Activated CD4-positive, CD25-positive, alpha-beta regulatory T cell treated with anti-CD3 and anti-CD28 coated beads, Interleukin-2, amount 50 U/mL, for 24 hours (primary cell): ENCODE measurements around the gene SPOCK2.
"Not testable (repeated sequence)": the region's sequence is repeated elsewhere in the genome, so short reads cannot be mapped to it uniquely, and the experiment has no call there.

Experiments
- ATAC-seq, 2 donors: fragments of 150-1000 bp; cut with Tn5 transposase; one replicate each; pipeline ENCODE4 v1.10.0; 2021; ENCODE audit warnings: mild to moderate bottlenecking in 1 of 2, moderate library complexity in 1 of 2

The SPOCK2 gene

DNA sequence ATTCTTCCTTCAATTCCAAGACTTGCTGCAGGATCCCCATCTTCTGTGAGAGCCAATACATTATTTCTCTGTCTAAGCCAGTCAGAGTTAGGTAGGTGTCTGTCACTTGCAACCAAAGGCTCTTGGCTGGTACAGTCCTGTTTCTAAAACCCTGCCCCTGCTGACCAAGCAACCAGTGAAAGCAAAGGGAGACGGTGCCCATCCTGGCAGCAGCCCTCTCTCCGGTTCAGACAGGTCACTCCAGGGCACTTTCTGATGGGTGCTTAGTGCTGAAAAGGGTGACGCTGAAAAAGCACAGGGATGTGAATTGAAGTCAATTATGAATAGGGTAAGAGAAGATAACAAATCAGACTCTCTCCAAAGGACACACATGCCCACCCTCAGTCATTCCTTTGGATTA lies 37.5 kb downstream of the SPOCK2 start:
- ATAC-seq = no peak

DNA sequence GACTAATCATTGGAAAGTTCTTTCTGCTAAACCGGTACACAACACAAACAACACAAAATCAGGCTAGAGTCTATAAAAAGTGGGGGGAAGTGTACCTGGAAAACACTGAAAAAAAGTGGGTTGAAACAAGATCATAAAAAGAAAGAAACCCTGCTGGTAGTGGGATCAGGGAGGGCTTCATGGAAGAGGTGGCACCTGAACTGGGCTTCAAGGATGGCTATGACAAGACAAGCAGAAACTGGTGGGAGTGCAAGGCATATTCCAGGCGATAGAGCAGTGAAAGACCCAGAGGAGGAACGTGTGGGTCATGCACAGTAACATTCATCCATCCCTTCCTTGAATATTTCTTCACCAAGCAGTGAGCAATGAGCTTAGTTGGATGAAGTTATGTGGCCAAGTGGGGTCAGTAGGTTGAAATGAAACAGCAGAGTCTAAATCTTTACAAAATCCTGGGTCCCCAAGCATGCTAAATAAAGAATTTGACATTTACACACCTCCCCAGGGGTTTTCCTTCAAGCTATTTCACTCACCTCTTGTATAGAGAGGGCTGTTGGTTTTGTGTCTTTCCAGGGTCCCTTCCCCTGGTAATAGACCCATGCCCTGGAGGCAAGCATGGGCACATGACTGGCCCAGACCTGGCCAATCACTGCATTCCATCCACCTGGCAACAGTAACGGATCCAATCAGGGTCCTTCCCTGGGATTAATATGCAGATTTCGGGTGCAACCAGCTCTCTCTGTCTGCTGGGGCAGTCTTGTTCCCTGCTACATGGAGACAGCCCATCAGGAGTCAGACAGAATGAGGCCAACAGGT lies 38.2 kb downstream of the SPOCK2 start:
- ATAC-seq = no peak

DNA sequence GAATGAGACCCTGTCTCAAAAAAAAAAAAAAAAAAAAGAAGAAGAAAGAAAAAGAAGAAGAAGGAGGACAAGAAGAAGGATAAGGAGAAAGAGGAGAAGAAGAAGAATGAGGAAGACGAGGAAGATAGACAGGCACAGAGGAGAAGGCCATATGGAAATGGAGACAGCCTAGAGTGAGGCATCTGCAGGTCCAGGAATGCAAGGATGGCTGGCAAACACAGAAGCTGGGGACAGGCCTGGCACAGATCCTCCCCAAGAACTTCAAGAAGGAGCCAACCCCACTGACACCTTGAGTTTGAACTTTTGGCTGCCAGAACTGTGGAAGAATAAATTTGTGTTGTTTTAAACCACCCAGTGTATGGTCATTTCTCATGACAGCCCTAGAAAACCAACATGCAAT lies 38.9 kb downstream of the SPOCK2 start:
- ATAC-seq = no peak

DNA sequence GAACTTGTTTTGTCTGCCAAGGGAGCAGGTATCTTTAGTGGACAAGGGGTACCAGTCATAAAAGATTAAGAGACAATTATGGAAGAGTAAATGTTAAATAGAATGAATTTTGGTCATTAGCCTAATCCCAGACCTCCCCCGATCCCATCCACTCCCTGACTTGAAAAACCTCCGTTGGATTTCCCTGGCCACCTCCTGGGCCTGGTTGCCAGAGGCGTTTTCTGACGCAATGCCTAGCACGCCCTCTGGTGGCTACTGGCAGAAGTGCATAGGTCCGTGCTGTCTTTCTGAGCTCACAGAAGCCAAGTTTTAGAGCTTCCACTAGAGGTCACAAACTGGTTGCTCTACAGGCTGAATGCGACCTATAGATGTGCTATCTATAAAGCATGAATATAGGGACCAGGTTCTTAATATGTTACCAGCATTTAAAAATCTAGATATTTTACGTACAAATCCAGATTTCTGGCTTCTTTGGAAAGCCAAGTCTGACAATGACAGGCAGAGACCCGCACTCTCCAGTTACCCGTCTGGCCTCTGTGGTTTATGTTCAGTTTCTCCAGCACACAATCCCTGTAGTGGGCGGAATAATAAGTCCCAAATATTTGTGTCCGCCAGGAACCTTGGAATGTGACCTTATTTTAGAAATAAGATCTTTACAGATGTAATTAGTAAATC lies 39.8 kb downstream of the SPOCK2 start:
- peak; percentile 88 to 93 for ATAC-seq

DNA sequence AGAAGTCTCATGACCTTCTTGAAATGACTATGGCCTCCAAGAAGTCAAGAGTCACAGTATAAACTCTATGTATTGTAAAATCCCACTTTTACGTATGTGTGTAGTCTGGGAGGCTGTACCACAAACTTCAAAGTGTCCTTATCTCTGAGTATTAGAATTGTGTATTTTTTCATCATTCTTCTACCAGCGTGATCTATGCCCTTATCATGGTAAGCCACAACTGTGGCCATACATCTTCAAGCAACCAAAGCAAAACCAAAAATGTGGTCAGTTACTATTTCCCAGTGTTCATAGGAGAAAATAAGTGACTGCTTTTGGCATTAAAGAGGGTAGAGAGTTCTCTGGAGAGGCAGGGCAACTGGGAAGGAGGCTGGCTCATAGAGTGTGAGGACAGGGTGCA lies 42.8 kb downstream of the SPOCK2 start:
- no peak for ATAC-seq

DNA sequence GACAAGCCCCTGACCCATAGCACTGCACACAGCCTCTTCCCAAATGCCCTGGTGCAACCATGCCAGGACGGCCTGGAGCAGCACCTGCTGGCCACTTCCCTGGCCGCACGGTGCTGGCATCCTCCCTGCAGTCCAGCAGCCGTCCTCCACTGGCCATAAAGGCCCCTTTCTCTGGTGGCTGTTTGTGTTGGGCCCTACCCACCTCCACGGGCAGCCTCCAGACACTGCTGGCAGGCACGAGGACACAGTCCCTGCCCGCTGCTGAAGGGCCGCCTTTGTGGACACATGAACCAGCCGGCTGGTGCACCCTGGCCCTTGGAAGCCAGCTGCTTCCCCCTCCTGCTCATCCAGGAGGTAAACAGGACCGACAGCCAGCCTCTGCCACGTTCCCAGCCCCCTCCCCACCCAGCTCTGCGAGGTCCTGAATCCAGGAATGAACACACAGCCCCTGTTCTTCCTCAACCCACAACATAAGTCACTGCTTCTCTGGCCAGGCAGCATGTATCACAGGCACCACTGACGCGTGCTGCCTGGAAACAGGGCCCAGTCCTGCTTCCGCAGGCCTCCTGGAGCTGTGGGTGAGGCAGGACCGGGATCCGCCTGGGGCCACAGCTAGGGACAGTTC lies 43.8 kb downstream of the SPOCK2 start:
- ATAC-seq = no peak

DNA sequence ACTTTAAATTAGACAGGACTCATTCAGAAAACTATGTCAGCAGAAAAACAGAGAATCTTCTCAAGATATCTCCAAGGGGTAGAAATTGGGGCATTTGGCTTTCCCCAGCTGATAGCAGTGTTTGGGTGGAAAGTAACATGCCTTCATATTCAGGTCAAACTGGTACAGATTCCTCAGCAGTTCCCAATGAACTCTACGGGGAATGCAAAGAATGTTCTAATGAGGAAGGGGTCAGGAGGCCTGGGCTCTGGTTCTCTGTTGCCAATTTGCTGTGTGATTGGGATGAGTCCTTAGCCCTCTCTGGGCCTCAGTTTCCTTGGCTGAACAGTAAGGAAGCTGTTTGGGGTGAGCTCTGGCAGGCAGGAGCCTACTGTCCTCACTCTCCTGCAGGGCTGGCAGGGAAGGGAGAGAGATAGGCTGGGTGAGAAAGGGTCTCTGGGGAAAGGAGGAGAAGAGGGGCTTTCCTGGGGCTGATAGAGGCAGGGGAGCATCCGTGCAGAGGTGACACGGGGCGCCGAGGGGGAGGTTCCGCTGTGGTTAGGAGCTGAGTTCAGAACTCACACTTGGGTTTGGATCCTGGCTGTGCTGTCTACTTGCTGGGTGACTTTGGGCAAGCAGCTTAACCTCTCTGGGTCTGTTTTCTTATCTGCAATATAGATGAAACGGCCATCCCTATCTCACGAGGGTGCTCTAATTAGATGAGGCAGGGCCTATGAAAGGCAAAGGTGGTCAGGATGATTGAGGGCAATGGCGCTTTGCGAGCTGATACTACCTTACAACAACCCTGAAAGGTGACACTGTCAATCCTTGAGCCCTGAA lies 45.1 kb downstream of the SPOCK2 start:
- no peak for ATAC-seq

DNA sequence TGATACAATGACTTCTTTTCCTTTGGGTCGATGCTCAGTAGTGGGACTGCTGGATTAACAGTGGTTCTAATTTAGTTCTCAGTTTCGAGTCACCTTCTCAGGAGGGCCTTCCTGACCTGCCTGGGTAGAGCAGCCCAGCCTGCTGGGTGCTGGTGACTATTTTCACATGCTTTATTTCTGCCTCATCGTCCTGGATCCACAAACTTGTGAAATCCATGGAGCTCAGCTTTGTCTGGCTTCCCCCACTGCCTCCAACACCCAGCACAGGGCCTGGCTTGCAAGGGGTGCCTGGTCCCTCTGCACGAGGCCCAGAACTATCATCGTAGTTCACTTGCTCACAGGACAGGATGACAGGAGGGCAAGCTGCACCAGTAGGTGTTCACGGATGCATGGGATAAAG lies 46.9 kb downstream of the SPOCK2 start:
- no peak for ATAC-seq

DNA sequence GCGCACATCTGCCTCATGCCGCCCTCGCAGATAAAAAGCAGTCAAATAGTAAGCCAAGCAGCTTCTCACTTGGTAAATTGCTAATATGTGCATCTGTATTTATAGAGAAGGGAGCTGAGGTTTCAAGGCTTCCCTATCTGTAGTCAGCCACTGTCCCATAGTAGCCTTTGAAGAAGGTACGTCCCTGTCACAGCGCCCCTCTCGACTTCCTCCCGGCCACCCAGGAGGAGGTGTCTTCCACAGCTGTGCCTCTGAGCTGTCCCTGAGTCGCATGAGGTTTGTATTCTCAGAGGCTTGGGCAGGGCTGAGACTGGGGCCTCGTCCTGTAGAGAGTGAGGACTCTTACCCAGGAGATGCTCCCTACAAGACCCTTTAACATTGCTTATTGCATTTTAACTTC lies 49.0 kb downstream of the SPOCK2 start:
- no peak for ATAC-seq

DNA sequence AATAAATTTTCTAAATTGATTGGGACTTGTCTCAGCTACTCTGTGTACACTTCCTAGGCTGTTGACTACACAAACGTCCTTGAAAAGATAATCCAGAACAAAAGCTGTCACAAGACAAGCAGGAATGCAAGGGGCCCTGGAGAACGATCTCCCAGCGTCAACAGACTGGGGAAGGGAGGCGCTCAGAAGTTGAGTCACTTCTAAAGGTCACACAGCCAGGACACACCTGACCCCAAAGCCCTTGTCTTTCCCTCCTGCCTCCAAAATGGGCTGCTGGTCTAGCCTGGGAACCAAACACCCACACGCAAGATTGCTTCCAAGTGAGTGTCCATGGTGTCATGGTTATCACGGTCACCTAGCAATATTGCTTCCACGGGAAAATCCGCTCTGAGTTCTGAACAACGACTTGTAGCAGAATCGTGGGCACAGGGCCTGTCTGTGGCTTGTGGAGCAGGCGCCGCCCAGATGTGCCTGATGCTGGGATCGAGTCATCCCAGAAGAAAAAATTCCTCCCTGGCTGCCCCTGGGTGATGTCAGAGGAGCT lies 49.8 kb downstream of the SPOCK2 start:
- no peak for ATAC-seq

DNA sequence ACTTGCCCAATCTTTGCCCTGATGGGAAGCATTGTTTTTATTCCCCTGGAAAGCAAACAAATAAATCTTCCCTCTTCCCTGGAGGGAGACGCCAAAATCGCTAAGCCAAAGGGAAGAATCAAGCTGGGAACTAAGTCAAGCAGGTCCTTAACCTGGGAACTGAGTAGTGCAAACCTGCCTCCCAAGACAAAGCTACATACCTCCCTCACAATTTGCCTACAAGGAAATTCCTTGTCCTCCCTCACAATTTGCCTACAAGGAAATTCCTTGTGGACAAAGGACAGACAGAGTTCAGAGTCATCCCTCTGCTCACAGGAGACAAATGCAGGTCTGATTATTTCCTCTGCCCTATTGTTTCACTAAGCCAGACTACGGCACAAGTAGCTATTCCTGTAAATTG lies 50.5 kb downstream of the SPOCK2 start:
- ATAC-seq = no peak

DNA sequence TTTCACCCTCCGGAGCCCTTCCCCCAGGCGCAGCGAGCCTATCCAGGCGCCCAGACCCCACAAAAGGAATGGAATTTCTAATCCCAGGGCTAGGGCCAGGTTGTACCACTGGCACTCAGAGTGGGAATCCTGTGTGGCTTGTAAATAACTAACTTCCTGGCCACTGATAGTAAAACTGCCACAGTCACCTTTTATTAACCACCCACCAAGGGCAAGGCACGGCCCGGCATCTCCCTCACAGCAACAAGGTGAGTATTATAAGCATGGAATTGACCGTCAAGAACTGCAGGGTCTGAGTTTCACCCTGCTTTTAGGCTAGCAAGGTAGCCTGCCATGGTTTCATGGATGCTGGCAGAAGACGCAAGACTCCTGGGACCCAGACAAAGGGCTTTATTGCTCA lies 51.1 kb downstream of the SPOCK2 start:
- no peak for ATAC-seq

DNA sequence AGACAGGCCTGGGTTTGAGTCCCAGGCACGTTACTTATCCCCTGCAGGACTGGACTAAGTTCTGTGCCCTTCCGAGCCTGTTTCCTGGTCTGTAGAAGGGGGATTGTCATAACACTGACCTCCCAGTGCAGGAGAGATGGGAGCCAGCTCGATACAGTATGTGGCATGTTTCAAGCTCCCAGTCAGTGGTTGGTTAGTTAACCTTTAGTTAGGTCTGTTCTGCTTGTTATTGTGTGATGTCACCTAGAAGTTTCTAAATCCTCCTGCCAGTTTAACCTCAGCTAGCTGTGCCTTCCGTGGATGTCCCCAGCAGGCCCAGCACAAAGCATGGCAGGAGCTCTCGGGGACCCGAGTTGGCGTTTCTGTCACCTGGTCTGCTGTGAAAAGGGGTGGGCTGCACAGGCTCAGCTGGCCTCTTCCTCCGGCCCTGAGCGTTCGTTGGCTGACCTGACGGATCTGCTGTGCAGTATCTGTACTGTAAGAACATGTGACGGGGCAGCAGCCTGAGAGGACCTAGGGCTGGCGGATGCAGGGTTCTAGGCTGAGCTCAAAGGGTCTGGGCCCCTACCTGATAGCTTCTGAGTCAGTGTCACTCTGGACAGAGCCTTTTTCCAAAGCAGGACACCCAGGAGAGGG lies 53.0 kb downstream of the SPOCK2 start:
- no peak for ATAC-seq

DNA sequence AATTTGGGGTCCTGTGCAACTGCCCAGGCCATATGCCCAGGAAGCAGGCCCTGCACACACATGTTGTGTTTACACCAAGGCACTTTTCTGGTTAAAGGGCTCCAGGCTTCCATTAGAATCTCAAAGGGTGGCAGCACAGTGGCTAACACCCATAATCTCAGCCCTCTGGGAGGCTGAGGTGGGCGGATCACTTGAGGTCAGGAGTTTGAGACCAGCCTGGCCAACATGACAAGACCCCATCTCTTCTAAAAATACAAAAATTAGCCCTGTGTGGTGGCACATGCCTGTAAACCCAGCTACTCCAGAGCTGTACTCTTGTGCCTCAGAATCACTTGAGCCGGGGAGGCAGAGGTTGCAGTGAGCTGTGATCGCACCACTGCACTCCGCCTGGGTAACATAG lies 53.6 kb downstream of the SPOCK2 start:
- ATAC-seq = no peak

DNA sequence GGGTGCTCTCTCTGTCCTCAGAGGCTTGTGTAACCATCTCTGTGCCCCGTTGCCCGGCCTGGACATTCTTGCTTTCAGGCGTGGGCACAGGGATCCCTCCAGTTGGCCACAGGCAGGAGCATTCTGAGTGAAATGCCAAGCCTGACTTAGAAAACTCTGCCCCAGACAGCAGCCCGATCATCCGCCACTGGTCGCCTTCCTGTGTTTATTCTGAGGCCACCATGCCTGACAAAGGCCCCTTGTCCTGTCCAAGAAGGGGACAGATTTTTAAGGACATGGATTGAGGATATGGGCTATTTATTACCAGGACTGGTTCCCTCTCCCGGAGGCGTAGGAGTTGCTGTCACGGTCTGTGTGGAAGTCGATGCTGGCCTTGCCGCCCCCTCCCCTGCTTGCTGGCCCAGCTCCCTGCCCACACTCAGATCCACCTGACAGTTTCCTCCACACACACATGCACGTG lies 54.3 kb downstream of the SPOCK2 start:
- ATAC-seq = no peak

DNA sequence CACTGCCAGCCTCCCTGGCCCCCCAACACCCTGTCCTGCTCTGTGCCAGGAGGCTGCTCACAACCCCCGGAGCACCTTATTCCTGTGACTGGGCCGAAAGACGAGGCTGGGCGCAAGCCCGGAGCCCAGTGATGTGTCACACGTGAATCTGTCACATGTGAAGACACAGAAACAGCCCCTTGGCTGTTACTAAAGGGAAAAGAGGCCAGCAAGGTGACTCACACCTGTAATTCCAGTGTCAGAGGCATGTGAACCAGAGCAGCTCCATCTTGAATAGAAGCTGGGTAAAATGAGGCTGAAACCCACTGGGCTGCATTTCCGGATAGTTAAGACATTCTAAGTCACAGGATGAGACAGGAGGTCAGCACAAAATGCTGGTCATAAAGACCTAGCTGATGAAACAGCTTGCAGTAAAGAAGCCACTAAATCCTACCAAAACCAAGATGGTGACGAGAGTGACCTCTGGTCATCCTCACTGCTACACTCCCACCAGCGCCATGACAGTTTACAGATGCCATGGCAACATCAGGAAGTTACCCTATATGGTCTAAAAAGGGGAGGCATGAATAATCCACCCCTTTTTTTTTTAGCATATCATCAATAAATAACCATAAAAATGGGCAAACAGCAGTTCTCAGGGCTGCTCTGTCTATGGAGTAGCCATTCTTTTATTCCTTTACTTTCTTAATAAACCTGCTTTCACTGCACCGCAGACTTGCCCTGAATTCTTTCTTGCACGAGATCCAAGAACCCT lies 55.8 kb downstream of the SPOCK2 start:
- not testable (repeated sequence) for ATAC-seq

DNA sequence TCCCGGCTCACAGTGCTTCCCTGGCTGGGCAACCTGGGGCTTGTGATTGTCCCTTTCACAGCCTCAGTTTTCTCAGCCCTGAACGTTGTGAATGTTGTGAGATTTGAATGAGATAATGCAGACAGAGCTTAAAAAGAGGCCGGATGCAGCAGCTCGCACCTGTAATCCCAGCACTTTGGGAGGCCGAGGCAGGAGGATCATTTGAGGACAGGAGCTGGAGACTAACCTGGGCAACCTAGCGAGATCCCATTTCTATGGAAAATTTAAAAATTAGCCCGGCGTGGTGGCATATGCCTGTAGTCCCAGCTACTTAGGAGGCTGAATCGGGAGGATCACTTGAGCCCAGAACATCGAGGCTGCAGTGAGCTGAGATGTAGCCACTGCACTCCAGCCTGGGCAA lies 56.6 kb downstream of the SPOCK2 start:
- no peak for ATAC-seq

DNA sequence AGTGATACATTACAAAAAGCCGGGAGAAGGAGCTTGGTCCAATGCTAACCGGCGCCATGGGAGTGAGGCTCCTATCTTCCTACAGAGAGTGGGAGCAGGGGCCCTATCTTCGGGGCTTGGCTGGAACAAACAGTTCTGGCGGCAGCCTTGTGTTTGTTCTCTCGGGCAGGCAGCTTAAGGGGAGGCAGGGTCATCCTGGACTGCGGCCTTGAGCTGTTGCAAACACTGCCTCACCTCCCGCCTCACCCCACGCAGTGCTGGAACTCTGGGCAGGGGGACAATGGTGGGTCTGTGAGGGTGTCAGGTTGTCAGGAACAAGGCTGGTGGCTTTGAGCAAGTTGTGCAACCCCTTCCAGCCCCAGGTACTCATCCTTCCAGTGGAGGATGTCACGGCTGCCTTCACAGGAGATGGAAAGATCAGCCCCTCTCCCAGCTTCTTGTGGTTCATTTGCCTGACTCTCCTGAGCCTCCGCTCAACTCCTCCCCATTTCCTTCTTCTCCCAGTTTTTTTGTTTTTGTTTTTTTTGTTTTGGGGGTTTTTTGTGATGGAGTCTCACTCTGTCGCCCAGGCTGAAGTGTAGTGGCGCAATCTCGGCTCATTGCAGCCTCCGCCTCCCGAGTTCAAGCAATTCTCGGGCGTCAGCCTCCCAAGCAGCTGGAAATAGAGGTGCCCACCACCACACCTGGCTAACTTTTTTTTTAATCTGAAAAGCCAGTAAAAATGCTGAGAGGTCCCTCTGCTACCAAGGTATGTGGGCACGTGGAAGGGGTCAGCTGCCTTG lies 57.4 kb downstream of the SPOCK2 start:
- no peak for ATAC-seq

DNA sequence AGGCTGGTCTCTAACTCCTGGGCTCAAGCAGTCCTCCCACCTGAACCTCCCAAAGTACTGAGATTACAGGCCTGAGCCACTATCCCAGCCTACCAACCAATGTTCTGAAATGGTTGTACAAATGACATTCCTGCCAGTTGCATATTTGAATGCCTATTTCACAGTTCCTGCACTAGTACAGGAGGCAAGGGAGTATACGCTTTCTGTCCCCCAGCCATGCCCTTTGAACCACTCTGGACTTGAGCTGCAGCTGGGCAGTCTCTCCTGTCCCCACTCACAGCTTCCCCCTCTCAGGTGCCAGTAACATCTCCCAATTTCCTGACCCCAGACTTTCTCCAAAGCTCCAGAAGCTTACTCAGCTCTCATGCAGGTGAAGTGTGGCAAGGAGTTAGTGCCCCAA lies 58.9 kb downstream of the SPOCK2 start:
- ATAC-seq = no peak

DNA sequence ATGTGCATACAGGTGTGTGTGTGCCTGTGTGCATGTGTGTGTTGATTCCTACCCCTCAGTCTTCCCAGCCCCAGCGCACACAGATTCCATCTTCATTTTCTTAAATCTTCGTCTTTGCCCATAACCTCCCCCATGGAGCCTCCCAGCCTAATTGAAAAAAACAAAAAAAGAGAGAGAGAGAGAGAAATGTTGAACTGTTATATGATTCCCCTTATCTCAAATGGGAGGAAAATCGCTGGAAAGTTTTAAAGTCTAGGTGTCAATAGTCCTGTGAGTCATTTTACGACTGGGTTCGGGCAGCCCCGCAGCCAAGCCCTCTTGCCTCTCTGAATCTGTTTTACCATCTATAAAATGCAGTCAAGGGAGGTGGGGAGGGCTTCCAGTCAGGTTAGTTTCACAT lies 60.9 kb downstream of the SPOCK2 start:
- no peak for ATAC-seq
